Gastrocnemius medialis (tissue), 4 donors: Measurements from ENCODE around the gene ASB13. TPM values are rescaled to one million over a fixed set of nuclear protein-coding genes. Genes with fewer than 3 reads are reported as not detected.
A peak's percentile ranks its signal among the peaks of the same experiment; 100 is the strongest.
"Not testable (repeated sequence)": the region's sequence is repeated elsewhere in the genome, so short reads cannot be mapped to it uniquely, and the experiment has no call there.

Experiments used
- ATAC-seq, 2 donors: fragments of 150-250 bp; one replicate each; pipeline ENCODE4 v1.9.1; 2016
- DNase-seq, 2 donors: peaks; one replicate each; pipeline ENCODE4 v3.0.0-alpha.2; 2019
- H3K27ac ChIP-seq, 4 donors: fragments of 200-600 bp; sonication (generic); 1 replicate in 1 of 4; 2 replicates in 3 of 4; pipeline ENCODE4 v1.5.1; 2016 to 2018; ENCODE audit warnings: mild to moderate bottlenecking in 2 of 4, moderate library complexity in 1 of 4
- H3K27me3 ChIP-seq, 3 donors: fragments of 200-600 bp; sonication (generic) in 2 of 3; 1 replicate in 1 of 3; 2 replicates in 2 of 3; pipeline versions ENCODE4 v1.5.1 to v1.6.0; 2016 to 2019; ENCODE audit warnings: mild to moderate bottlenecking in 1 of 3, moderate library complexity in 1 of 3
- H3K36me3 ChIP-seq, 2 donors: fragments of 200-600 bp; sonication (generic) in 1 of 2; one replicate each; pipeline ENCODE4 v1.5.1; 2017 to 2018
- H3K4me1 ChIP-seq, 2 donors: fragments of 200-600 bp; sonication (generic) in 1 of 2; one replicate each; pipeline ENCODE4 v1.5.1; 2016 to 2017; ENCODE audit warnings: mild to moderate bottlenecking in 2 of 2
- H3K4me3 ChIP-seq, 4 donors: fragments of 200-600 bp; sonication (generic) in 3 of 4; 1 replicate in 1 of 4; 2 replicates in 3 of 4; pipeline ENCODE4 v1.5.1; 2016 to 2019; ENCODE audit warnings: mild to moderate bottlenecking in 2 of 4
- H3K9me3 ChIP-seq, 3 donors: fragments of 200-600 bp; sonication (generic) in 2 of 3; 1 replicate in 1 of 3; 2 replicates in 2 of 3; pipeline ENCODE4 v1.5.1; 2016 to 2019
- CTCF ChIP-seq, 5 experiments: fragments of 450-650 bp in 3 of 5; fragments of 200-600 bp in 2 of 5; sonication (generic) in 2 of 5; IDR thresholded peaks in 4 of 5; conservative IDR thresholded peaks in 1 of 5; 1 replicate in 4 of 5; 2 replicates in 1 of 5; pipeline ENCODE4 v1.5.1; 2016 to 2019; ENCODE audit warnings: antibody characterized with exemption in 5 of 5, mild to moderate bottlenecking in 3 of 5, moderate library complexity in 3 of 5
- POLR2A ChIP-seq, 2 donors: fragments of 450-650 bp; IDR thresholded peaks; one replicate each; pipeline ENCODE4 v1.6.1; 2017; ENCODE audit warnings: antibody characterized with exemption in 2 of 2, mild to moderate bottlenecking in 2 of 2, moderate library complexity in 2 of 2
- in situ Hi-C, 4 donors: fragments of 200-750 bp; cut with MboI; loops; one replicate each; pipeline versions ENCODE4 v1.15.0 to v1.8.0; 2017; ENCODE audit warnings: low sequenced_read_pairs in 4 of 4
- intact Hi-C: fragments of 100-400 bp; cut with DNase I; formaldehyde crosslinking; loops from one replicate; pipeline ENCODE4 v1.15.1; 2023; ENCODE audit warnings: low total_unique reads
- total RNA-seq, 4 donors: library from RNA; depleted of rRNA; stranded (reverse); fragments of >200 nt; gene quantifications; one replicate each; pipeline versions ENCODE4 v1.1.0 to v1.2.3, GENCODE V29; 2016

The ASB13 gene
- total RNA-seq, 4 donors from 2014 or later, result 9.6 to 20.0 (median 14.9) TPM

GRCh38 chr10:5623081-5623748 is 43.2 kb downstream of the ASB13 start:
- Histone ChIP-seq H3K27ac (peak overlapping the region; percentile 26 to 61 (median 46)), H3K9me3 (no peaks in the 10 kb centered on the region), H3K36me3 (no peaks in the 10 kb centered on the region), H3K27me3 (no peaks in the 10 kb centered on the region), H3K4me1 (peaks cover 30 to 35% of the 10 kb centered on the region in 2 donors), H3K4me3 (peak overlapping the region in 1 of 4 donors; percentile 26)
- DNase-seq (peak; percentile 67 to 85), ATAC-seq (peak; percentile 81 to 83)
- no peak for TF ChIP-seq POLR2A (IDR thresholded peaks at IDR 0.05)
- peak; percentile 81 to 95 (median 92) for TF ChIP-seq CTCF (IDR thresholded peaks at IDR 0.05 in 4 of 5, conservative IDR thresholded peaks at IDR 0.05 in 1 of 5)
- intact Hi-C loops (loop anchor here (1.0 to 5.0 kb wide), 2 partner anchors 91 to 181 kb away; no protein-coding TSS in a partner anchor), in situ Hi-C loops (loop anchor here (5.0 to 25.0 kb wide), 4 partner anchors 88 to 786 kb away; partner anchors contain the start of gene AKR1E2 (in 1 of the 4))

- TF ChIP-seq POLR2A (IDR thresholded peaks at IDR 0.05) (no peak), CTCF (IDR thresholded peaks at IDR 0.05 in 4 of 5, conservative IDR thresholded peaks at IDR 0.05 in 1 of 5) (no peak)
- Histone ChIP-seq H3K27ac (peak overlapping the region in 3 of 4 donors; percentile 26 to 61 (median 57)), H3K36me3 (no peaks in the 10 kb centered on the region), H3K4me1 (peaks cover 35 to 37% of the 10 kb centered on the region in 2 donors), H3K27me3 (no peaks in the 10 kb centered on the region), H3K9me3 (no peaks in the 10 kb centered on the region), H3K4me3 (peak overlapping the region in 1 of 4 donors; percentile 26)
- in situ Hi-C loops, result loop anchor here (5.0 to 25.0 kb wide), 4 partner anchors 88 to 785 kb away; partner anchors contain the start of gene AKR1E2 (in 1 of the 4)
- ATAC-seq, result no peak
- intact Hi-C loops, result loop anchor here (5.0 kb wide), 1 partner anchor 90 kb away; no protein-coding TSS in a partner anchor
- no peak for DNase-seq
Observed at GRCh38 chr10:5622186-5622960, 44.0 kb downstream of the ASB13 start.

- not testable (repeated sequence) for H3K4me3 ChIP-seq, DNase-seq, H3K36me3 ChIP-seq, H3K9me3 ChIP-seq, H3K27ac ChIP-seq, H3K27me3 ChIP-seq, ATAC-seq
- in situ Hi-C loops, result loop anchor here (5.0 to 25.0 kb wide), 4 partner anchors 87 to 784 kb away; partner anchors contain the start of gene AKR1E2 (in 1 of the 4)
- H3K4me1 ChIP-seq, result peaks cover 32 to 39% of the 10 kb centered on the region in 2 donors
- intact Hi-C loops, result loop anchor here (5.0 kb wide), 1 partner anchor 89 kb away; no protein-coding TSS in a partner anchor
Observed at GRCh38 chr10:5621371-5621770, 45.0 kb downstream of the ASB13 start.

GRCh38 chr10:5620966-5621365 is 45.4 kb downstream of the ASB13 start:
- intact Hi-C loops, result loop anchor here (5.0 kb wide), 1 partner anchor 89 kb away; no protein-coding TSS in a partner anchor
- in situ Hi-C loops, result loop anchor here (5.0 to 25.0 kb wide), 4 partner anchors 86 to 784 kb away; partner anchors contain the start of gene AKR1E2 (in 1 of the 4)
- H3K4me1 ChIP-seq, result peaks cover 28 to 35% of the 10 kb centered on the region in 2 donors

More at GRCh38 chr10:5620966-5621365, 45.4 kb downstream of the ASB13 start:
- no peaks in the 10 kb centered on the region for H3K9me3 ChIP-seq
- no peak overlapping the region for H3K27ac ChIP-seq
- ATAC-seq, result no peak
- no peak overlapping the region for H3K4me3 ChIP-seq
- TF ChIP-seq POLR2A (IDR thresholded peaks at IDR 0.05), result no peak
- TF ChIP-seq CTCF (IDR thresholded peaks at IDR 0.05 in 4 of 5, conservative IDR thresholded peaks at IDR 0.05 in 1 of 5), result no peak
- no peak for DNase-seq
- no peaks in the 10 kb centered on the region for H3K36me3 ChIP-seq
- no peaks in the 10 kb centered on the region for H3K27me3 ChIP-seq
